Parathyroid adenoma (tissue), 2 donors: Measurements from ENCODE around the gene SCARB1.

ENCODE experiments used
- H2AFZ ChIP-seq: fragments of 300-600 bp; sonication (generic); one replicate; pipeline ENCODE4 v1.7.0; 2017; ENCODE audit warnings: antibody characterized with exemption, mild to moderate bottlenecking
- H3K27ac ChIP-seq: fragments of 300-600 bp; sonication (generic); one replicate; pipeline ENCODE4 v1.7.0; 2017
- H3K27me3 ChIP-seq: fragments of 300-600 bp; sonication (generic); one replicate; pipeline ENCODE4 v1.7.0; 2017; ENCODE audit warnings: low read length; ENCODE audit not compliant: control insufficient read depth, insufficient read depth
- H3K36me3 ChIP-seq: fragments of 300-600 bp; sonication (generic); one replicate; pipeline ENCODE4 v1.7.0; 2017; ENCODE audit warnings: low read length; ENCODE audit not compliant: control insufficient read depth, insufficient read depth
- H3K4me1 ChIP-seq: fragments of 300-600 bp; sonication (generic); one replicate; pipeline ENCODE4 v1.7.0; 2017; ENCODE audit warnings: control low read depth
- H3K4me2 ChIP-seq: fragments of 300-600 bp; sonication (generic); one replicate; pipeline ENCODE4 v1.7.0; 2017; ENCODE audit warnings: low read length
- H3K4me3 ChIP-seq: fragments of 300-600 bp; sonication (generic); one replicate; pipeline ENCODE4 v1.7.0; 2017; ENCODE audit warnings: low read depth, low read length
- H3K79me2 ChIP-seq: fragments of 300-600 bp; sonication (generic); one replicate; pipeline ENCODE4 v1.7.0; 2017; ENCODE audit warnings: control low read depth
- H3K9ac ChIP-seq: fragments of 300-600 bp; sonication (generic); one replicate; pipeline ENCODE4 v1.7.0; 2017; ENCODE audit warnings: mild to moderate bottlenecking
- H3K9me3 ChIP-seq: fragments of 300-600 bp; sonication (generic); one replicate; pipeline ENCODE4 v1.7.0; 2017; ENCODE audit warnings: low read length; ENCODE audit not compliant: control insufficient read depth
- TF ChIP-seq, protein P1 (sequence below): fragments of 300-600 bp; sonication (generic); IDR thresholded peaks from one replicate; pipeline ENCODE4 v1.7.0; 2017; ENCODE audit warnings: antibody characterized with exemption, mild to moderate bottlenecking
- donor health status: primary hyperparathyroidism.

The SCARB1 gene

DNA sequence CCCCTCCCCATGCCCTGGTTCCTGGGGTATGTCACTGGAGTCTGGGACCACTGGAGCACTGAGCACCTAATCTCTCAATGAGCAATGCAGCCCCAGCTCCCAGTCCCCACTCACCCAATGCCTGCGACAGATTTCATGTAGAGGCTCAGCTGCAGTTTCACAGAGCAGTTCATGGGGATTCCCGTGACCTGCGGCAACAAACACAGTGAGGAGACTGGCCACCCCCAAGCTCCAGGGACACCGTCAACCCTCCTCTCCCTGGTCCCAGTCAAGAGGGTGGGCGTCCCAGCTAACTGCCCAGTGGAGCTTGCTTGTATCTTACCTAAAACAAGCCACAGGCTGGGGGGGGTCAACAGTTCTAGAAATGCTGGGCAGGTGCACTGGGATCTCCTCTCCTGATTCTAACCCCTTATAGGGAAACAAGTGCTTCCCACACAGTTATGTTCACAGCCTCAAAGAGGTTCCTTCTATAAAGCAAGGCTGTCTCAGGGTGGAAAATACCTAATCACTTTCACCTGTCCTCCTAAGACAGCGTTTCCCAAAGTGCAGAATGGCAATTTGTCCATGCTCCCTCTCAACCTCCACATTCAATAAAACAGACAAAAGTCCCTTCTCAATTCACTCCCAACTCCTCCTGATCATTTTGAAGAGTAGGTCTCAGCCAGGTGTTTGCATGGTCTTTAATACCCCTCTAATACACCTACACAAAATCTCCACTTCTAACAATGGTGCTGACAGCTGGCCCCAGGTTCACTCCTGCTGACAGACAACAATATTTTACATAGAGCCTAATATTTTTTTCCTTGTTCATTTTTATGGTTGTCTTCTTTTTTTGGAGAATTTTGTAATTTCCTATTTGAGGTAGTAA is 68.3 kb downstream of the SCARB1 start:
- Histone ChIP-seq H3K27ac (no peak overlapping the region), H3K27me3 (no peaks in the 10 kb centered on the region), H3K9ac (no peak overlapping the region), H2AFZ (no peak overlapping the region), H3K4me2 (no peak overlapping the region), H3K79me2 (no peaks in the 10 kb centered on the region), H3K4me1 (no peaks in the 10 kb centered on the region), H3K9me3 (no peaks in the 10 kb centered on the region), H3K4me3 (no peak overlapping the region), H3K36me3 (no peaks in the 10 kb centered on the region)
- TF ChIP-seq, protein P1, sequence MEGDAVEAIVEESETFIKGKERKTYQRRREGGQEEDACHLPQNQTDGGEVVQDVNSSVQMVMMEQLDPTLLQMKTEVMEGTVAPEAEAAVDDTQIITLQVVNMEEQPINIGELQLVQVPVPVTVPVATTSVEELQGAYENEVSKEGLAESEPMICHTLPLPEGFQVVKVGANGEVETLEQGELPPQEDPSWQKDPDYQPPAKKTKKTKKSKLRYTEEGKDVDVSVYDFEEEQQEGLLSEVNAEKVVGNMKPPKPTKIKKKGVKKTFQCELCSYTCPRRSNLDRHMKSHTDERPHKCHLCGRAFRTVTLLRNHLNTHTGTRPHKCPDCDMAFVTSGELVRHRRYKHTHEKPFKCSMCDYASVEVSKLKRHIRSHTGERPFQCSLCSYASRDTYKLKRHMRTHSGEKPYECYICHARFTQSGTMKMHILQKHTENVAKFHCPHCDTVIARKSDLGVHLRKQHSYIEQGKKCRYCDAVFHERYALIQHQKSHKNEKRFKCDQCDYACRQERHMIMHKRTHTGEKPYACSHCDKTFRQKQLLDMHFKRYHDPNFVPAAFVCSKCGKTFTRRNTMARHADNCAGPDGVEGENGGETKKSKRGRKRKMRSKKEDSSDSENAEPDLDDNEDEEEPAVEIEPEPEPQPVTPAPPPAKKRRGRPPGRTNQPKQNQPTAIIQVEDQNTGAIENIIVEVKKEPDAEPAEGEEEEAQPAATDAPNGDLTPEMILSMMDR = no peak

DNA sequence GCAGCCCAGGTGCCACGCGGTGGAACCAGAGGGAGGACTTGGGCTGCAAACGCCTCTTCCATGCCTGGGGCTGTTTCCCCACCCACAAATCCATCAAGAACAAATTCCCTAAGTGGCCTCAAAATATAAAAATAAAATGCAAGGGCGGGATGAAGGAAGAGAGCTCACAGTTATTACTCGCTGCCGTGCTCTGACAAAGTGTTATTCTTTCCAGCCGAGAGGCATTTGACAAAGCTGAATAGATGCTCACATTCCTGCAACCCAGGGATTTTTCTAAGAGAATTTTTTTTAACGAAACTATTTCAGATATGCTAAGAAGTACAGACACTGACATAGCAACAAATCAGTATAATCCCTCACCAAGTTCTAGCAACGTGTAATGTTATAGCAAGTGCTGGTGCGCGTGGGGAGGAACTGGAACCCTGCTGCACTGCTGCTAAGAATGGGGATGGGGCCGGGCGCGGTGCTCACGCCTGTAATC is 70.7 kb downstream of the SCARB1 start:
- Histone ChIP-seq H3K27ac (no peak overlapping the region), H3K9ac (no peak overlapping the region), H3K4me3 (no peak overlapping the region), H3K27me3 (no peaks in the 10 kb centered on the region), H3K36me3 (no peaks in the 10 kb centered on the region), H3K4me1 (no peaks in the 10 kb centered on the region), H3K4me2 (no peak overlapping the region), H3K79me2 (no peaks in the 10 kb centered on the region), H3K9me3 (no peaks in the 10 kb centered on the region), H2AFZ (no peak overlapping the region)
- TF ChIP-seq, protein P1 = no peak

DNA sequence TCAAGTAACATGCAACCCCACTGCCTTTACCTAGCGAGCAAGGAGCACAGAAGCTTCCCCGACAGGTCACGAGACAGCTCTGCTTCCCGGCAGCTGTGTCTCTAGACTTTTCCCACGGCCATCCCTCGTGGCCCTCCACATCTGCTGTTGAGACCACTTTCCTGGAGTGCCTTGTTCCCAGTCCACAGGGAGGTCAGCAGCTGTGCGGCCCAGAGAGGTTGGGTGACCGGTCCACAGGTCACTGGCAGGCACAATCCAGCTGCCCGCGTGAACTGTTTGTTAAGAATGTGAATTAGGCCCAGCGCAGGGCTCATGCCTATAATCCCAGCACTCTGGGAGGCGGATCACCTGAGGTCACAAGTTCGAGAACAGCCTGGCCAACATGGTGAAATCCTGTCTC is 71.5 kb downstream of the SCARB1 start:
- Histone ChIP-seq H3K36me3 (no peaks in the 10 kb centered on the region), H2AFZ (no peak overlapping the region), H3K4me2 (no peak overlapping the region), H3K9ac (no peak overlapping the region), H3K79me2 (no peaks in the 10 kb centered on the region), H3K4me1 (no peaks in the 10 kb centered on the region), H3K9me3 (no peaks in the 10 kb centered on the region), H3K27me3 (no peaks in the 10 kb centered on the region), H3K4me3 (no peak overlapping the region), H3K27ac (no peak overlapping the region)
- TF ChIP-seq, protein P1 = no peak

DNA sequence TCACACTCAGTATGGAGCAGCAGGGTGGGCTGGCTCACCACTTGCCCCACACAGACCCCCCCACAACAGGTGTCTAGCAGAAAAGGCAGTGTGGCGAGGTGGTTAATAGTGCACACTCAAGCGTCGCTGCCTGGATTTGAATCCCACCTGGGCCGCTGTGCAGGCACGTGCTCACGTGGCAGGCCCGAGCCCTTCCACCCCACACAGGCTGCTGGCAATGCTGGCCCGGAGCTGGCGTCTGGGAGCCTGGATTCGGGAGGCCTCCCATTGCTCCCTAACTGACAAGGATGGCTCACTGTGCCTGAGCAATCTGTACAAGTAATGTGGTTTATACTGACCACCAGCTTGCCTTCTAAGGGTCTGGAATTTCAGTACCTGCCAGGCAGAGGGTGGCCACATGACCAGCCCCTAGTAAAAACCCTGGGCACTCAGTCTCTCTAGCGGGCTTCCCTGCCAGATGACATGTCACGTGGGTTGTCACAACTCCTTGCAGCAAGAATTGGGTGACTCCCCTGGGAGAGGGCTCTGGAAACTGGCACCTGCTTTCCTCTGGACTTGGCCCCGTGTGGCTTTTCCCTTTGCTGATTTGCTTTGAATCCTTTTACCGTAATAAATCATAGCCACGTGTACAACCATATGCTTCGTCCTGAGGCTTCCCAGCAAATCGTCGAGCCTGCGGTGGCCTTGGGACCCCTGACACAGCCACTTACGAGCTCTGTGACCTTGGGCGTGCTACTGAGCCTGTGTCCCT is 72.8 kb downstream of the SCARB1 start:
- H3K36me3 ChIP-seq = no peaks in the 10 kb centered on the region

More for the DNA sequence above, 72.8 kb downstream of the SCARB1 start:
- no peak overlapping the region for H2AFZ ChIP-seq
- H3K27me3 ChIP-seq = no peaks in the 10 kb centered on the region
- H3K79me2 ChIP-seq = no peaks in the 10 kb centered on the region
- no peaks in the 10 kb centered on the region for H3K9me3 ChIP-seq
- H3K27ac ChIP-seq = no peak overlapping the region
- TF ChIP-seq, protein P1 = no peak
- H3K4me2 ChIP-seq = no peak overlapping the region
- H3K9ac ChIP-seq = no peak overlapping the region
- no peaks in the 10 kb centered on the region for H3K4me1 ChIP-seq
- H3K4me3 ChIP-seq = no peak overlapping the region
